WTC11 (cell line): ENCODE data around the gene PCSK5.

ENCODE experiments used
- ATF1 ChIP-seq: sonication (generic); formaldehyde crosslinking; IDR thresholded peaks from 2 replicates; pipeline ENCODE4 v1.8.1; 2023; ENCODE audit warnings: mild to moderate bottlenecking, moderate library complexity, missing genetic modification reagents
- ATF2 ChIP-seq: sonication (generic); formaldehyde crosslinking; IDR thresholded peaks from 2 replicates; pipeline ENCODE4 v1.8.1; 2022; ENCODE audit warnings: low read depth, missing genetic modification reagents, borderline replicate concordance
- CTCF ChIP-seq: fragments of 200-600 bp; IDR thresholded peaks from 2 replicates; pipeline ENCODE4 v1.8.0; 2022; ENCODE audit warnings: antibody characterized with exemption
- ELF4 ChIP-seq: sonication (generic); formaldehyde crosslinking; IDR thresholded peaks from 2 replicates; pipeline ENCODE4 v1.8.1; 2022; ENCODE audit warnings: low read depth, mild to moderate bottlenecking, moderate library complexity, missing genetic modification reagents
- FOXJ3 ChIP-seq: sonication (generic); formaldehyde crosslinking; IDR thresholded peaks from 2 replicates; pipeline ENCODE4 v1.9.0; 2021; ENCODE audit warnings: missing genetic modification reagents, mild to moderate bottlenecking, borderline replicate concordance
- GTF2I ChIP-seq: fragments of 250-450 bp; sonication (Bioruptor Pico); conservative IDR thresholded peaks from 2 replicates; pipeline ENCODE4 v1.4.0; 2021; ENCODE audit warnings: mild to moderate bottlenecking
- HMGXB4 ChIP-seq: sonication (generic); formaldehyde crosslinking; IDR thresholded peaks from 2 replicates; pipeline ENCODE4 v1.8.1; 2023; ENCODE audit warnings: mild to moderate bottlenecking, moderate library complexity, missing genetic modification reagents
- NFE2L1 ChIP-seq: sonication (generic); formaldehyde crosslinking; IDR thresholded peaks from 2 replicates; pipeline ENCODE4 v1.8.1; 2023; ENCODE audit warnings: missing genetic modification reagents
- SP1 ChIP-seq: sonication (generic); formaldehyde crosslinking; conservative IDR thresholded peaks from 2 replicates; pipeline ENCODE4 v1.8.1; 2022; ENCODE audit warnings: missing genetic modification reagents
- TP53 ChIP-seq: sonication (generic); formaldehyde crosslinking; IDR thresholded peaks from 2 replicates; pipeline ENCODE4 v1.8.1; 2023; ENCODE audit warnings: mild to moderate bottlenecking, missing genetic modification reagents
- TF ChIP-seq, protein P1 (sequence below): sonication (generic); formaldehyde crosslinking; conservative IDR thresholded peaks from 2 replicates; pipeline ENCODE4 v1.8.1; 2022; ENCODE audit warnings: mild to moderate bottlenecking, missing genetic modification reagents
- TF ChIP-seq, protein P2 (sequence below): fragments of 250-450 bp; sonication (Bioruptor Pico); IDR thresholded peaks from 2 replicates; pipeline ENCODE4 v1.9.0; 2021; ENCODE audit warnings: mild to moderate bottlenecking
- TF ChIP-seq, protein P3 (sequence below): sonication (generic); formaldehyde crosslinking; IDR thresholded peaks from 2 replicates; pipeline ENCODE4 v1.8.0; 2022; ENCODE audit warnings: mild to moderate bottlenecking, missing genetic modification reagents
- TF ChIP-seq, protein P4 (sequence below): sonication (generic); formaldehyde crosslinking; IDR thresholded peaks from 2 replicates; pipeline ENCODE4 v1.8.1; 2022; ENCODE audit warnings: missing genetic modification reagents, borderline replicate concordance

DNA sequence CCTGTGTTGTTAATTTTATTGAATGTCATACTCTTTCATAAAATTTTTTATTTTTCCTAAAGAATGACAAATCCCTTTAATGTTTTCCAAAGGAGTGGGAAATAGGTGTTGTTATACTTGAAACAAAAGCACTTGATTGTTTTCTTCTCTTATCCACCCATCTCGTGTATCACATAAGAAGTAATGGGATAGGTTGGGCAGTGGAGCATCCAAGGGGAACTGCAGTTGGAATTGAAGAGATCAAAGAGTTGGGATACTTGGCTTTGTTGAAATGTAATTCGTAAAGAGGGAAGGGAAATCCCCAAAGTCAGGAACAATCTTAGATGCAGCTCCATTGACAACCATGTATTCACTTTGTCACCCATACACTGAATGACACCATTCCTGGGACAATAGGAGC, 148.0 kb downstream of the PCSK5 start:
- TF ChIP-seq CTCF = no peak
- no peak for TF ChIP-seq ATF1 (CRISPR knock-in tag)
- TF ChIP-seq, protein P1, sequence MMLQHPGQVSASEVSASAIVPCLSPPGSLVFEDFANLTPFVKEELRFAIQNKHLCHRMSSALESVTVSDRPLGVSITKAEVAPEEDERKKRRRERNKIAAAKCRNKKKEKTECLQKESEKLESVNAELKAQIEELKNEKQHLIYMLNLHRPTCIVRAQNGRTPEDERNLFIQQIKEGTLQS (CRISPR knock-in tag) = no peak
- TF ChIP-seq TP53 = no peak
- TF ChIP-seq, protein P2, sequence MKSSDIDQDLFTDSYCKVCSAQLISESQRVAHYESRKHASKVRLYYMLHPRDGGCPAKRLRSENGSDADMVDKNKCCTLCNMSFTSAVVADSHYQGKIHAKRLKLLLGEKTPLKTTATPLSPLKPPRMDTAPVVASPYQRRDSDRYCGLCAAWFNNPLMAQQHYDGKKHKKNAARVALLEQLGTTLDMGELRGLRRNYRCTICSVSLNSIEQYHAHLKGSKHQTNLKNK (CRISPR knock-in tag) = no peak
- no peak for TF ChIP-seq SP1 (CRISPR knock-in tag)
- TF ChIP-seq ELF4 = no peak
- no peak for TF ChIP-seq HMGXB4 (CRISPR knock-in tag)
- TF ChIP-seq, protein P3, sequence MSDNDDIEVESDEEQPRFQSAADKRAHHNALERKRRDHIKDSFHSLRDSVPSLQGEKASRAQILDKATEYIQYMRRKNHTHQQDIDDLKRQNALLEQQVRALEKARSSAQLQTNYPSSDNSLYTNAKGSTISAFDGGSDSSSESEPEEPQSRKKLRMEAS (CRISPR knock-in tag) = no peak
- no peak for TF ChIP-seq FOXJ3 (CRISPR knock-in tag)
- TF ChIP-seq ATF2 (CRISPR knock-in tag) = no peak
- no peak for TF ChIP-seq NFE2L1 (CRISPR knock-in tag)
- TF ChIP-seq, protein P4, sequence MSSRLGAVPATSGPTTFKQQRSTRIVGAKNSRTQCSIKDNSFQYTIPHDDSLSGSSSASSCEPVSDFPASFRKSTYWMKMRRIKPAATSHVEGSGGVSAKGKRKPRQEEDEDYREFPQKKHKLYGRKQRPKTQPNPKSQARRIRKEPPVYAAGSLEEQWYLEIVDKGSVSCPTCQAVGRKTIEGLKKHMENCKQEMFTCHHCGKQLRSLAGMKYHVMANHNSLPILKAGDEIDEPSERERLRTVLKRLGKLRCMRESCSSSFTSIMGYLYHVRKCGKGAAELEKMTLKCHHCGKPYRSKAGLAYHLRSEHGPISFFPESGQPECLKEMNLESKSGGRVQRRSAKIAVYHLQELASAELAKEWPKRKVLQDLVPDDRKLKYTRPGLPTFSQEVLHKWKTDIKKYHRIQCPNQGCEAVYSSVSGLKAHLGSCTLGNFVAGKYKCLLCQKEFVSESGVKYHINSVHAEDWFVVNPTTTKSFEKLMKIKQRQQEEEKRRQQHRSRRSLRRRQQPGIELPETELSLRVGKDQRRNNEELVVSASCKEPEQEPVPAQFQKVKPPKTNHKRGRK (CRISPR knock-in tag) = no peak
- no peak for TF ChIP-seq GTF2I (CRISPR knock-in tag)
